ENCODE measurements around the gene ARHGEF19.
"Not testable (repeated sequence)": the region's sequence is repeated elsewhere in the genome, so short reads cannot be mapped to it uniquely, and the experiment has no call there.

The ARHGEF19 gene

GRCh38 chr1:16229976-16230740, 17.7 kb upstream of the ARHGEF19 start:
- no peaks in the 10 kb centered on the region for H3K27me3 ChIP-seq (ENCODE audit: insufficient read depth, poor library complexity, severe bottlenecking)
- H3K4me3 ChIP-seq (ENCODE audit: severe bottlenecking): no peak overlapping the region
- no peak overlapping the region for H3K27ac ChIP-seq (ENCODE audit: poor library complexity, severe bottlenecking)
- TF ChIP-seq CTCF (IDR thresholded peaks at IDR 0.05; ENCODE audit: poor library complexity, severe bottlenecking): no peak
- ATAC-seq (ENCODE audit: low read depth): peak; percentile 18; the same call in 1 of the 3 replicates
- no peaks in the 10 kb centered on the region for H3K36me3 ChIP-seq (ENCODE audit: low read depth)
- no peak for DNase-seq (ENCODE audit: low spot score)
- no peaks in the 10 kb centered on the region for H3K4me1 ChIP-seq (ENCODE audit: insufficient read depth, poor library complexity, severe bottlenecking)
- no peaks in the 10 kb centered on the region for H3K9me3 ChIP-seq (ENCODE audit: severe bottlenecking)

GRCh38 chr1:16226490-16227179, 14.2 kb upstream of the ARHGEF19 start:
- Histone ChIP-seq H3K27me3 (ENCODE audit: insufficient read depth, poor library complexity, severe bottlenecking) (no peaks in the 10 kb centered on the region), H3K4me3 (ENCODE audit: severe bottlenecking) (no peak overlapping the region), H3K36me3 (ENCODE audit: low read depth) (no peaks in the 10 kb centered on the region), H3K27ac (ENCODE audit: poor library complexity, severe bottlenecking) (no peak overlapping the region), H3K4me1 (ENCODE audit: insufficient read depth, poor library complexity, severe bottlenecking) (no peaks in the 10 kb centered on the region), H3K9me3 (ENCODE audit: severe bottlenecking) (no peaks in the 10 kb centered on the region)
- TF ChIP-seq CTCF (IDR thresholded peaks at IDR 0.05; ENCODE audit: poor library complexity, severe bottlenecking): no peak
- no peak for ATAC-seq (ENCODE audit: low read depth)
- no peak for DNase-seq (ENCODE audit: low spot score)

GRCh38 chr1:16226129-16226489, 13.7 kb upstream of the ARHGEF19 start:
- no peak for DNase-seq (ENCODE audit: low spot score)
- no peaks in the 10 kb centered on the region for H3K36me3 ChIP-seq (ENCODE audit: low read depth)
- H3K4me1 ChIP-seq (ENCODE audit: insufficient read depth, poor library complexity, severe bottlenecking): no peaks in the 10 kb centered on the region
- no peak for ATAC-seq (ENCODE audit: low read depth)
- H3K4me3 ChIP-seq (ENCODE audit: severe bottlenecking): no peak overlapping the region
- no peaks in the 10 kb centered on the region for H3K9me3 ChIP-seq (ENCODE audit: severe bottlenecking)
- no peak overlapping the region for H3K27ac ChIP-seq (ENCODE audit: poor library complexity, severe bottlenecking)
- H3K27me3 ChIP-seq (ENCODE audit: insufficient read depth, poor library complexity, severe bottlenecking): no peaks in the 10 kb centered on the region
- TF ChIP-seq CTCF (IDR thresholded peaks at IDR 0.05; ENCODE audit: poor library complexity, severe bottlenecking): no peak

GRCh38 chr1:16224472-16224871, 12.0 kb upstream of the ARHGEF19 start:
- H3K4me3 ChIP-seq (ENCODE audit: severe bottlenecking): no peak overlapping the region
- H3K27ac ChIP-seq (ENCODE audit: poor library complexity, severe bottlenecking): no peak overlapping the region
- H3K36me3 ChIP-seq (ENCODE audit: low read depth): no peaks in the 10 kb centered on the region
- TF ChIP-seq CTCF (IDR thresholded peaks at IDR 0.05; ENCODE audit: poor library complexity, severe bottlenecking): no peak
- H3K27me3 ChIP-seq (ENCODE audit: insufficient read depth, poor library complexity, severe bottlenecking): no peaks in the 10 kb centered on the region
- H3K4me1 ChIP-seq (ENCODE audit: insufficient read depth, poor library complexity, severe bottlenecking): no peaks in the 10 kb centered on the region
- no peaks in the 10 kb centered on the region for H3K9me3 ChIP-seq (ENCODE audit: severe bottlenecking)
- DNase-seq (ENCODE audit: low spot score) (no peak), ATAC-seq (ENCODE audit: low read depth) (no peak)

GRCh38 chr1:16222716-16223115, 10.3 kb upstream of the ARHGEF19 start:
- H3K36me3 ChIP-seq (ENCODE audit: low read depth); H3K9me3 ChIP-seq (ENCODE audit: severe bottlenecking); DNase-seq (ENCODE audit: low spot score); H3K27ac ChIP-seq (ENCODE audit: poor library complexity, severe bottlenecking); H3K4me3 ChIP-seq (ENCODE audit: severe bottlenecking); H3K27me3 ChIP-seq (ENCODE audit: insufficient read depth, poor library complexity, severe bottlenecking); H3K4me1 ChIP-seq (ENCODE audit: insufficient read depth, poor library complexity, severe bottlenecking); ATAC-seq (ENCODE audit: low read depth): not testable (repeated sequence)
